B cell (primary cell): ENCODE measurements around the gene RMC1.

Source experiments
- EZH2 ChIP-seq: IDR thresholded peaks from 2 replicates; pipeline ENCODE4 v1.6.1; 2012; ENCODE audit warnings: borderline replicate concordance, low read depth, mild to moderate bottlenecking, moderate library complexity, low read length; ENCODE audit not compliant: insufficient read depth, poor library complexity, severe bottlenecking
- TF ChIP-seq, protein P1 (sequence below): fragments of 200-600 bp; IDR thresholded peaks from one replicate; pipeline ENCODE4 v1.8.0; 2022; ENCODE audit warnings: antibody characterized with exemption, mild to moderate bottlenecking

- TF ChIP-seq, protein P1, sequence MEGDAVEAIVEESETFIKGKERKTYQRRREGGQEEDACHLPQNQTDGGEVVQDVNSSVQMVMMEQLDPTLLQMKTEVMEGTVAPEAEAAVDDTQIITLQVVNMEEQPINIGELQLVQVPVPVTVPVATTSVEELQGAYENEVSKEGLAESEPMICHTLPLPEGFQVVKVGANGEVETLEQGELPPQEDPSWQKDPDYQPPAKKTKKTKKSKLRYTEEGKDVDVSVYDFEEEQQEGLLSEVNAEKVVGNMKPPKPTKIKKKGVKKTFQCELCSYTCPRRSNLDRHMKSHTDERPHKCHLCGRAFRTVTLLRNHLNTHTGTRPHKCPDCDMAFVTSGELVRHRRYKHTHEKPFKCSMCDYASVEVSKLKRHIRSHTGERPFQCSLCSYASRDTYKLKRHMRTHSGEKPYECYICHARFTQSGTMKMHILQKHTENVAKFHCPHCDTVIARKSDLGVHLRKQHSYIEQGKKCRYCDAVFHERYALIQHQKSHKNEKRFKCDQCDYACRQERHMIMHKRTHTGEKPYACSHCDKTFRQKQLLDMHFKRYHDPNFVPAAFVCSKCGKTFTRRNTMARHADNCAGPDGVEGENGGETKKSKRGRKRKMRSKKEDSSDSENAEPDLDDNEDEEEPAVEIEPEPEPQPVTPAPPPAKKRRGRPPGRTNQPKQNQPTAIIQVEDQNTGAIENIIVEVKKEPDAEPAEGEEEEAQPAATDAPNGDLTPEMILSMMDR: no peak
- no peak for TF ChIP-seq EZH2
Observed at GRCh38 chr18:23536204-23536603, 32.9 kb downstream of the RMC1 start.
